Bone marrow (tissue), 2 donors: ENCODE data around the gene ZNF532.
"Not testable (repeated sequence)": the region's sequence is repeated elsewhere in the genome, so short reads cannot be mapped to it uniquely, and the experiment has no call there.

Source experiments
- DNase-seq, 2 donors: peaks; one replicate each; lab custom pipeline; 2025; lab: John Stamatoyannopoulos, UW

The ZNF532 gene

GRCh38 chr18:59008302-59008974 lies 143.8 kb downstream of the ZNF532 start:
- DNase-seq: no peak

GRCh38 chr18:59009846-59010245 lies 145.2 kb downstream of the ZNF532 start:
- DNase-seq: no peak

- no peak for DNase-seq
Observed at GRCh38 chr18:59011289-59011688, 146.6 kb downstream of the ZNF532 start.

- DNase-seq: no peak
Observed at GRCh38 chr18:59011786-59012185, 147.1 kb downstream of the ZNF532 start.

- DNase-seq: no peak
Observed at GRCh38 chr18:59012815-59013705, 148.4 kb downstream of the ZNF532 start.

GRCh38 chr18:59013744-59014143 lies 149.1 kb downstream of the ZNF532 start:
- no peak for DNase-seq

- no peak for DNase-seq
Observed at GRCh38 chr18:59015531-59016152, 151.0 kb downstream of the ZNF532 start.

GRCh38 chr18:59021500-59021899 lies 156.8 kb downstream of the ZNF532 start:
- DNase-seq: no peak

GRCh38 chr18:59022167-59022945 lies 157.7 kb downstream of the ZNF532 start:
- no peak for DNase-seq

- DNase-seq: no peak
Observed at GRCh38 chr18:59024829-59025228, 160.2 kb downstream of the ZNF532 start.

GRCh38 chr18:59025532-59025931 lies 160.9 kb downstream of the ZNF532 start:
- DNase-seq: not testable (repeated sequence)

GRCh38 chr18:59026364-59026763 lies 161.7 kb downstream of the ZNF532 start:
- no peak for DNase-seq

- no peak for DNase-seq
Observed at GRCh38 chr18:59026831-59027410, 162.2 kb downstream of the ZNF532 start.

- DNase-seq: no peak
Observed at GRCh38 chr18:59029663-59030429, 165.2 kb downstream of the ZNF532 start.

- DNase-seq: no peak
Observed at GRCh38 chr18:59032308-59032707, 167.6 kb downstream of the ZNF532 start.

GRCh38 chr18:59033359-59033758 lies 168.7 kb downstream of the ZNF532 start:
- no peak for DNase-seq

- DNase-seq: no peak
Observed at GRCh38 chr18:59033974-59034373, 169.3 kb downstream of the ZNF532 start.

- no peak for DNase-seq
Observed at GRCh38 chr18:59035591-59035990, 170.9 kb downstream of the ZNF532 start.
